Mesenchymal stem cell (in vitro differentiated cells and primary cell): ENCODE data around the gene BRD7.

ENCODE experiments used
- DNase-seq: peaks from one replicate; pipeline ENCODE4 v3.0.0-alpha.2; 2013
- H2AFZ ChIP-seq: one replicate; pipeline ENCODE4 v1.6.1; 2013; ENCODE audit warnings: low read depth, mild to moderate bottlenecking, control low read depth, inconsistent platforms, low read length, moderate library complexity
- H2AK5ac ChIP-seq: 2 replicates; pipeline ENCODE4 v1.6.1; 2013; ENCODE audit warnings: low read length, moderate library complexity, mild to moderate bottlenecking, inconsistent platforms; ENCODE audit not compliant: severe bottlenecking
- H2BK120ac ChIP-seq: one replicate; pipeline ENCODE4 v1.6.1; 2013; ENCODE audit warnings: low read depth, mild to moderate bottlenecking, inconsistent platforms, low read length, moderate library complexity
- H2BK12ac ChIP-seq, 2 experiments: one replicate each; pipeline ENCODE4 v1.6.1; 2013; ENCODE audit warnings: inconsistent platforms in 2 of 2, low read length in 2 of 2, mild to moderate bottlenecking in 2 of 2, moderate library complexity in 2 of 2, control low read depth in 1 of 2
- H2BK15ac ChIP-seq: one replicate; pipeline ENCODE4 v1.6.1; 2013; ENCODE audit warnings: mild to moderate bottlenecking, low read depth, inconsistent platforms; ENCODE audit not compliant: poor library complexity, severe bottlenecking
- H2BK5ac ChIP-seq: 2 replicates; pipeline ENCODE4 v1.6.1; 2013; ENCODE audit warnings: low read depth, mild to moderate bottlenecking, low read length, control low read depth, inconsistent platforms; ENCODE audit not compliant: poor library complexity, severe bottlenecking
- H3K14ac ChIP-seq, 2 experiments: one replicate each; pipeline ENCODE4 v1.6.1; 2013; ENCODE audit warnings: inconsistent platforms in 2 of 2, low read length in 2 of 2, control low read depth in 1 of 2, mild to moderate bottlenecking in 1 of 2, moderate library complexity in 1 of 2
- H3K18ac ChIP-seq, 2 experiments: one replicate each; pipeline ENCODE4 v1.6.1; 2013; ENCODE audit warnings: inconsistent platforms in 2 of 2, low read length in 2 of 2, control low read depth in 1 of 2, low read depth in 1 of 2, mild to moderate bottlenecking in 1 of 2
- H3K23ac ChIP-seq, 2 experiments: one replicate each; pipeline ENCODE4 v1.6.1; 2013; ENCODE audit warnings: inconsistent platforms in 2 of 2, low read length in 2 of 2, mild to moderate bottlenecking in 2 of 2, moderate library complexity in 2 of 2, control low read depth in 1 of 2
- H3K27ac ChIP-seq: 2 replicates; pipeline ENCODE4 v1.5.1; 2013; ENCODE audit warnings: mild to moderate bottlenecking, moderate library complexity, low read length, control low read depth, inconsistent platforms; ENCODE audit not compliant: poor library complexity, severe bottlenecking
- H3K27me3 ChIP-seq, 2 experiments: 2 replicates each; pipeline versions ENCODE4 v1.6.1 to v1.7.0; 2013; ENCODE audit warnings: low read length in 2 of 2, mild to moderate bottlenecking in 2 of 2, moderate library complexity in 2 of 2, control low read depth in 1 of 2, inconsistent platforms in 1 of 2; ENCODE audit not compliant: control insufficient read depth in 1 of 2, insufficient read depth in 1 of 2
- H3K36me3 ChIP-seq, 2 experiments: 2 replicates each; pipeline versions ENCODE4 v1.6.1 to v1.7.0; 2013; ENCODE audit warnings: low read length in 2 of 2, control low read depth in 1 of 2, inconsistent platforms in 1 of 2, low read depth in 1 of 2, mild to moderate bottlenecking in 1 of 2; ENCODE audit not compliant: insufficient read depth in 2 of 2, control insufficient read depth in 1 of 2
- H3K4ac ChIP-seq, 2 experiments: one replicate each; pipeline ENCODE4 v1.6.1; 2013; ENCODE audit warnings: inconsistent platforms in 2 of 2, low read length in 2 of 2, mild to moderate bottlenecking in 2 of 2, moderate library complexity in 2 of 2, control low read depth in 1 of 2, low read depth in 1 of 2
- H3K4me1 ChIP-seq: 2 replicates; pipeline ENCODE4 v1.6.1; 2013; ENCODE audit warnings: low read depth, low read length, control low read depth; ENCODE audit not compliant: control insufficient read depth, insufficient read depth
- H3K4me2 ChIP-seq: 2 replicates; pipeline ENCODE4 v1.6.1; 2013; ENCODE audit warnings: low read length, mild to moderate bottlenecking, inconsistent platforms; ENCODE audit not compliant: poor library complexity, severe bottlenecking
- H3K4me3 ChIP-seq, 2 experiments: 2 replicates each; pipeline versions ENCODE4 v1.5.1 to v1.7.0; 2013; ENCODE audit warnings: low read length in 2 of 2, mild to moderate bottlenecking in 2 of 2, control low read depth in 1 of 2, low read depth in 1 of 2; ENCODE audit not compliant: insufficient read depth in 1 of 2
- H3K79me1 ChIP-seq: replicated peaks from 2 replicates; pipeline ENCODE4 v1.6.1; 2013; ENCODE audit warnings: mild to moderate bottlenecking, control low read depth, low read length, inconsistent platforms; ENCODE audit not compliant: poor library complexity, severe bottlenecking
- H3K9ac ChIP-seq: 2 replicates; pipeline ENCODE4 v1.7.0; 2013; ENCODE audit warnings: mild to moderate bottlenecking, low read length, moderate library complexity
- H3K9me3 ChIP-seq: 2 replicates; pipeline ENCODE4 v1.7.0; 2013; ENCODE audit warnings: mild to moderate bottlenecking, low read length; ENCODE audit not compliant: control insufficient read depth
- H4K8ac ChIP-seq: one replicate; pipeline ENCODE4 v1.6.1; 2013; ENCODE audit warnings: inconsistent platforms, mild to moderate bottlenecking, low read length, moderate library complexity
- H4K91ac ChIP-seq: one replicate; pipeline ENCODE4 v1.6.1; 2013; ENCODE audit warnings: mild to moderate bottlenecking, low read length, inconsistent platforms
- WGBS: methylation state at CpG from one replicate; pipeline ENCODE4 v1.1.7; 2013; ENCODE audit warnings: mixed read lengths; 5-methylcytosine and 5-hydroxymethylcytosine counted together

BRD7 gene

GRCh38 chr16:50309156-50309526 is 59.6 kb downstream of the BRD7 start:
- peaks cover 27 to 45% of the 10 kb centered on the region in 2 experiments for H3K36me3 ChIP-seq
- peak overlapping the region; percentile 62 for H4K91ac ChIP-seq
- no peak for DNase-seq
- no peak overlapping the region for H3K27ac ChIP-seq
- no peaks in the 10 kb centered on the region for H3K27me3 ChIP-seq
- H3K23ac ChIP-seq: no peak overlapping the region
- no peak overlapping the region for H2BK120ac ChIP-seq
- peaks cover 2% of the 10 kb centered on the region for H3K79me1 ChIP-seq
- H3K4me2 ChIP-seq: no peak overlapping the region
- no peak overlapping the region for H3K18ac ChIP-seq
- no peak overlapping the region for H3K14ac ChIP-seq
- H3K9me3 ChIP-seq: no peaks in the 10 kb centered on the region
- H2AK5ac ChIP-seq: no peak overlapping the region
- H3K9ac ChIP-seq: no peak overlapping the region
- no peak overlapping the region for H2BK5ac ChIP-seq
- peak overlapping the region in 1 of 2 experiments; percentile 43 for H3K4ac ChIP-seq
- no peak overlapping the region for H2BK12ac ChIP-seq
- no peak overlapping the region for H4K8ac ChIP-seq
- H3K4me3 ChIP-seq: no peak overlapping the region
- 83% methylated on average over 11 of the region's 11 CpGs for WGBS
- no peak overlapping the region for H2AFZ ChIP-seq
- peaks cover 8% of the 10 kb centered on the region for H3K4me1 ChIP-seq
- no peak overlapping the region for H2BK15ac ChIP-seq

- H4K8ac ChIP-seq: no peak overlapping the region
- 95% methylated on average over 18 of the region's 18 CpGs for WGBS
- H2AK5ac ChIP-seq: no peak overlapping the region
- peaks cover 12% of the 10 kb centered on the region for H3K4me1 ChIP-seq
- no peak overlapping the region for H2BK120ac ChIP-seq
- no peak overlapping the region for H3K27ac ChIP-seq
- no peak overlapping the region for H4K91ac ChIP-seq
- H3K79me1 ChIP-seq: no peaks in the 10 kb centered on the region
- no peak for DNase-seq
- no peaks in the 10 kb centered on the region for H3K27me3 ChIP-seq
- no peak overlapping the region for H3K4ac ChIP-seq
- no peak overlapping the region for H2BK5ac ChIP-seq
- no peak overlapping the region for H3K14ac ChIP-seq
- H2AFZ ChIP-seq: no peak overlapping the region
- no peaks in the 10 kb centered on the region for H3K9me3 ChIP-seq
- H3K4me2 ChIP-seq: no peak overlapping the region
- H3K4me3 ChIP-seq: no peak overlapping the region
- H3K36me3 ChIP-seq: peaks cover 24 to 46% of the 10 kb centered on the region in 2 experiments
- no peak overlapping the region for H2BK15ac ChIP-seq
- no peak overlapping the region for H3K23ac ChIP-seq
- no peak overlapping the region for H3K9ac ChIP-seq
- H2BK12ac ChIP-seq: no peak overlapping the region
- no peak overlapping the region for H3K18ac ChIP-seq
Observed at GRCh38 chr16:50308237-50308965, 60.4 kb downstream of the BRD7 start.

DNA sequence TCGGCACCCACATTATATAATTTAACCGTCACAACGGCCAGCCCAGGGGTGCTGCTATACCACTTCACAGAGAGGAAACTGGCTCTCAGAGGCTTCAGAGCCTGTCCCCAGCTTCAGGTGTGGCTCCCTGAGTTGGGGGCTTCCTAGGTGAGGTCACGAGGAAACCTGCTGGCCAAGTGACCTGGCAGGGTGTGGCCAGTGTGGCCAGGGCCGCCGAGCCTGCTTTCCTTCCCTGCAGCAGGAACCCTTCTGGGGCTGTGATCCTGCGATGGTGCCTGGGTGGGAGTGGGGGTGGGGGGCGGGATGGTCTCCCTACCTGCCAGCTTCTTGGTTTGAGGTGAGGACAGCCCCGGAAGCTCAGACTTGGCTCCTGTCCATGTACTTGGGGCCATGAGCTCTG is 62.5 kb downstream of the BRD7 start:
- WGBS: 93% methylated on average over 9 of the region's 9 CpGs
- H2BK5ac ChIP-seq: no peak overlapping the region

DNA sequence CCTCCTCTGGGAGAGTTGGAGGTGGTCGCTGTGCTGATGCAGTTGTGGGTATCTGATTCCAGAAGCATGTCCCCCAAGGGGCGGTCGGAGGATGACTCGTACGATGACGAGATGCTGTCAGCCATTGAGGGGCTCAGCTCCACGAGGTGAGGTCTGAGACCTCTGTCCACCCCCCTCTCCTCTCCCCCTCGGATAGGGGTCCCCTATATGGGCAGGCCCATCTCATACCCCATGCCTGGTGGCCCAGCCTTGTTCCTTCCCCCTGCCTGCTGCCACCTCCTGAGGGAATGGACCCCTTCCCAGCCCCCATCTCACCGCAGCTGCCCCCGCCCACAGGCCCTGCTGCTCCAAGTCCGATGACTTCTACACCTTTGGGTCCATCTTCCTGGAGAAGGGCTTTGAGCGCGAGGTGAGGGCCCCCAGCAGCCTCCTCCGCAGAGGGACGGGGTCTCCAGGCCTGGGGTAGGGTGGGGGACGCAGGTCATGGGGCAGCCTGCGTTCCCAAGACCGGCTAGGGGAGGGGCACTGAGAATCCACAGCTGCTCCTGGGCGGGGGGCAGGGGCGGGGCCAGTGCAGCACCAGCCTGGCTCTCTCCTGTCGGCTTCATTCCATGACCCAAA is 63.2 kb downstream of the BRD7 start:
- Histone ChIP-seq H3K4me3 (no peak overlapping the region), H4K91ac (no peak overlapping the region), H4K8ac (no peak overlapping the region), H3K9me3 (no peaks in the 10 kb centered on the region), H3K27ac (no peak overlapping the region), H2BK120ac (no peak overlapping the region), H2BK5ac (no peak overlapping the region), H2BK12ac (no peak overlapping the region), H3K9ac (no peak overlapping the region), H2AFZ (no peak overlapping the region), H3K4me2 (no peak overlapping the region), H3K36me3 (peaks cover 10 to 39% of the 10 kb centered on the region in 2 experiments), H3K27me3 (no peaks in the 10 kb centered on the region), H3K79me1 (no peaks in the 10 kb centered on the region), H3K23ac (no peak overlapping the region), H3K4ac (no peak overlapping the region), H3K4me1 (peaks cover 28% of the 10 kb centered on the region), H2BK15ac (no peak overlapping the region), H3K18ac (no peak overlapping the region), H3K14ac (no peak overlapping the region), H2AK5ac (no peak overlapping the region)
- DNase-seq: no peak
- WGBS: 93% methylated on average over 21 of the region's 21 CpGs

More for the DNA sequence above, 62.5 kb downstream of the BRD7 start:
- Histone ChIP-seq H3K4me2 (no peak overlapping the region), H4K8ac (no peak overlapping the region), H2BK12ac (no peak overlapping the region), H3K9me3 (no peaks in the 10 kb centered on the region), H4K91ac (no peak overlapping the region), H3K27me3 (no peaks in the 10 kb centered on the region), H3K9ac (no peak overlapping the region), H3K27ac (no peak overlapping the region), H3K23ac (no peak overlapping the region), H2AK5ac (no peak overlapping the region), H3K4me3 (no peak overlapping the region), H3K36me3 (peaks cover 10 to 37% of the 10 kb centered on the region in 2 experiments), H2BK15ac (no peak overlapping the region), H2BK120ac (no peak overlapping the region), H2AFZ (no peak overlapping the region), H3K4me1 (peaks cover 22% of the 10 kb centered on the region), H3K18ac (no peak overlapping the region), H3K4ac (no peak overlapping the region), H3K79me1 (no peaks in the 10 kb centered on the region), H3K14ac (no peak overlapping the region)
- DNase-seq: no peak
